ENCODE measurements around the gene CYP3A7.
"Not testable (repeated sequence)": the region's sequence is repeated elsewhere in the genome, so short reads cannot be mapped to it uniquely, and the experiment has no call there.

The CYP3A7 gene

GRCh38 chr7:99709838-99710578 lies 25.0 kb downstream of the CYP3A7 start:
- DNase-seq (ENCODE audit: extremely low read depth, low read depth), result no peak
- TF ChIP-seq CTCF (IDR thresholded peaks at IDR 0.05; ENCODE audit: low read depth, low read length), result no peak

GRCh38 chr7:99709260-99709659 lies 25.7 kb downstream of the CYP3A7 start:
- no peak for TF ChIP-seq CTCF (IDR thresholded peaks at IDR 0.05; ENCODE audit: low read depth, low read length)
- no peak for DNase-seq (ENCODE audit: extremely low read depth, low read depth)

GRCh38 chr7:99707096-99707495 lies 27.9 kb downstream of the CYP3A7 start:
- no peak for DNase-seq (ENCODE audit: extremely low read depth, low read depth)

GRCh38 chr7:99699946-99700345 lies 35.0 kb downstream of the CYP3A7 start:
- no peak for TF ChIP-seq CTCF (IDR thresholded peaks at IDR 0.05; ENCODE audit: low read depth, low read length)
- no peak for DNase-seq (ENCODE audit: extremely low read depth, low read depth)

More at GRCh38 chr7:99707096-99707495, 27.9 kb downstream of the CYP3A7 start:
- TF ChIP-seq CTCF (IDR thresholded peaks at IDR 0.05; ENCODE audit: low read depth, low read length), result no peak

- not testable (repeated sequence) for DNase-seq (ENCODE audit: extremely low read depth, low read depth)
These were observed 35.9 kb downstream of the CYP3A7 start for GRCh38 chr7:99698867-99699730.

DNA sequence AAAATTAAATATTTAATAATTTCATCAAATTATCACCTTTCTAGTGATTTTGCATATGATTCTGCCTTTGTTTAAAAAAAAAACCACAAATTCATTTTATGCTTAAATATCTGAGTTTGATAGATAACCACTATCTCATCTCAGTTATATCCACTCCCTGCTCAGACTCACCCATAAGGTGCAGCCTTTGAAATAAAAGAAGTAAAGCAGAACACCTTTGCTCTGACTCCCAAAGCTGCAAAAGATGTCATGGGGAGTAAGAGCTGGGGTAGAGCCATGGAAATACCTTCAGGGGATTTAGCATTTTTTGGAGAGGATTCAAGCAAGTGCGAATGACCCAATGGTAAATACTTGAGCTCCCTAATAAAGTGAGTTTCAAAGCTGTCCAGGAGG lies 40.1 kb downstream of the CYP3A7 start:
- DNase-seq (ENCODE audit: extremely low read depth, low read depth), result no peak
- TF ChIP-seq CTCF (IDR thresholded peaks at IDR 0.05; ENCODE audit: low read depth, low read length), result no peak

DNA sequence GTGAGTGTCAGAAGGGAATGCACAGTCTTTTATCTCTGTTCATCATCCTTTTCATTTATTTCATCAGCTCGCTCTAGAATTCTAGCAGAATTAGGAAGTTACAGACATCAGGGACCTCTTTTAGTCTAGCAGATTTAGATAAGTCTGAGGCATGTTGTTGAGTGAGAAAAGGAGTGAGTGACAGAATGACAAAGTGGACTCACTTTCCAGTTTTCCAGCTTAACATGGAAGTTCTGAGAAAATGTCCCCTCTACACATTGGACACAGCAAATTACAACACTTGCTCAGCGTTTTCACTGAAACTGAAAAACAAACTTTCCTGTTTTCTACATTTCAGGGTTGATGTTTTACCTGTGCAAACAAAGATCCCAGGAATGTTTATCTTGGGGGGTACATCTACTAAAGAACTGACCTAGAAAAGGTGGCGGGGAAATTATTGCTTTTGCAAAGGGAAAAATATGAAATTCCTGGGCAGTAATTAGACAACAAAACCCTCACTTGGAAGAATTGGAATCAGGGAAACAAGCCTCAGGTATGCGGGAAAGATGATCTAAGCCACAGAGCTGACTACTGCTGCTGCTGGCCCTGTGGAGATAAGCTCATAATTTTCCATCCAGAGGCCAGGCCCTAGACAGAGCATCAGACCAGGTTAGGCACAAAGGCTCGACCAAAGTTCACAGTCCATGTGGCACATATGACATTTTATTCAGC lies 40.6 kb downstream of the CYP3A7 start:
- DNase-seq (ENCODE audit: extremely low read depth, low read depth), result no peak
- no peak for TF ChIP-seq CTCF (IDR thresholded peaks at IDR 0.05; ENCODE audit: low read depth, low read length)

Measured in AG09319 (cell line).